ENCODE results near the gene CFAP107.

CFAP107 gene

DNA sequence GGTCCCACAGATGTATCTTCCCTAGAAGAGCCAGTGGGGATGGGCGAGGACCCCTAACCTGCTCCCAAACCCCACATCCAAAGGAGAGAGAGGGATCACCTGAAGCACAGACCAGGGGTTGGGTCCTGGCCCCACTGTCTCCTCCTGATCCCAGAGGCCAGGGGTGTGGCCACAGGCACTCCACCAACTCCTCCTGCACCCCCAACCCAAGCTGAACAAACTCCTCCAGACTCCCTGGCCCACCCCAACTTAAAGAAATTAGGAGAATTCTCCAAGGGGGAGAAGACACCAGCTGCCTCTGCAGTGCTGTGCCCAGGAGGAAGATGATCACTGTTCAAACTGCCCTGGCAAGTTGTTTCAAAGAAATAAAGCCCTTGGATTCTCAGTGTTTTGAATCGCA lies 23.0 kb downstream of the CFAP107 start:
- TF ChIP-seq CTCF (IDR thresholded peaks at IDR 0.05; ENCODE audit: low read length, missing control alignments): no peak
- DNase-seq (ENCODE audit: low read depth): no peak
- no peak overlapping the region for H3K4me3 ChIP-seq (replicated peaks; ENCODE audit: low read depth, low read length)

GRCh38 chr1:12769976-12770505 lies 24.0 kb downstream of the CFAP107 start:
- H3K4me3 ChIP-seq (replicated peaks; ENCODE audit: low read depth, low read length): no peak overlapping the region
- TF ChIP-seq CTCF (IDR thresholded peaks at IDR 0.05; ENCODE audit: low read length, missing control alignments): no peak
- DNase-seq (ENCODE audit: low read depth): no peak

DNA sequence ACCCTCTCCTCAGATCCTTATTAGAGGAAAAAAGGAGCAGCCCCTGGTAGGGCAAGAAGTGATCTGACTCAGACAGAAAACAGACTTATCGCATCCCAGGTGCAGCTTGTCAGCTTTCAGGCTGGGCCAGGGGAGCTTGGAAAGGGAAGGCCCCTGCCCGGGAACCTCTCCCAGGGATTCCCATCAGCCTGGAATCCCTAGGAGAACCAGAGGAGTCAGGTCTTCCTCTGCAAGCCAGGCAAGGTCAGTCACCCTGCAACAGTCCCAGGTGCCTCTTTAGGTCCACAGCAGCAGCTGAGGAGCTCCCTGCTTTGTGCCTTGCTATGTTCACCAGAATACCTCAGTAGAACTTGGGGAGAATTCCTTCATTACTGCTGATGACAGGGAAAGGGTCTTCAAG lies 24.6 kb downstream of the CFAP107 start:
- TF ChIP-seq CTCF (IDR thresholded peaks at IDR 0.05; ENCODE audit: low read length, missing control alignments): no peak
- no peak for DNase-seq (ENCODE audit: low read depth)
- H3K4me3 ChIP-seq (replicated peaks; ENCODE audit: low read depth, low read length): no peak overlapping the region

GRCh38 chr1:12771186-12771585 lies 25.2 kb downstream of the CFAP107 start:
- TF ChIP-seq CTCF (IDR thresholded peaks at IDR 0.05; ENCODE audit: low read length, missing control alignments): no peak
- no peak for DNase-seq (ENCODE audit: low read depth)
- H3K4me3 ChIP-seq (replicated peaks; ENCODE audit: low read depth, low read length): no peak overlapping the region

GRCh38 chr1:12772520-12772919 lies 26.5 kb downstream of the CFAP107 start:
- TF ChIP-seq CTCF (IDR thresholded peaks at IDR 0.05; ENCODE audit: low read length, missing control alignments): no peak
- no peak overlapping the region for H3K4me3 ChIP-seq (replicated peaks; ENCODE audit: low read depth, low read length)
- DNase-seq (ENCODE audit: low read depth): no peak

DNA sequence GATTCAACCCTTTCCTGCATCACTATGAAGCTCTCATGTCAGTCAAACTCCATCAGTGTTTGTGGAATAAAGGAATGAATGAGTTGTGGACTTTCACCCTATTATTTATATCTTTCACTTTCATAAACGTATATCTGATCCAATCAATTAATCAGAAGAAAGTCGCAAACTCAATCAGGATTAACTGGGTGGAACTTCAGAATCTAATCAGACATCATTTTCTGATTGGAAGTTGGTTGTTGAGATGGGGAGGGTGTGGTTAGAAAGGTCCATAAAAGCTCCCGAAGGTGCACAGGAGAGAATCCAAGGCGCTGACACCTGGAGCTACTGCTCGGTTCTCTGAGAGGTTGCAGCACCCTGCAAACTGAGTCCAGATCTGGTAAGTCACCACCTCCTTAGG lies 27.4 kb downstream of the CFAP107 start, which contains the start of gene PRAMEF12:
TSS of gene PRAMEF12 (plus strand) at position 301 of the 400 bp plus-strand sequence. CDS start 1,130 bp downstream, outside the sequence.
- TF ChIP-seq CTCF (IDR thresholded peaks at IDR 0.05; ENCODE audit: low read length, missing control alignments): no peak
- no peak for DNase-seq (ENCODE audit: low read depth)
- H3K4me3 ChIP-seq (replicated peaks; ENCODE audit: low read depth, low read length): no peak within 1 kb of the TSS

DNA sequence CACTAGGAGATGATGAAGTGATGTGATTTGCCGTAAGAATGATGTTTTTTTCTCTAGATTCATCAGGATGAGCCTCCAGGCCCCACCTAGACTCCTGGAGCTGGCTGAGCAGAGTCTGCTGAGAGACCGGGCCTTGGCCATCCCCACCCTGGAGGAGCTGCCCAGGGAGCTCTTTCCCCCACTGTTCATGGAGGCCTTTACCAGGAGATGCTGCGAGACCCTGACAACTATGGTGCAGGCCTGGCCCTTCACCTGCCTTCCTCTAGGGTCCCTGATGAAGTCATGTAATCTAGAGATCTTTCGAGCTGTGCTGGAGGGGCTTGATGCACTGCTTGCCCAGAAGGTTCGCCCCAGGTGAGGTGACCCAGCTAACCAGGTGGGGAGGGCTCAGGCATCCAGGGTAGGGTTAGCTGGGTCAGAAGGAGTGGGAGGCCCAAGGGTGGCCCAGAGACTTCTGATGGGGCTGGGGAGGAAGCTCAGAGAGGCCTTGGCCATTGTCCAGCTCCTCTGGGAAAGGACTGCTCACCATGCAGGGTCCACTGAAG lies 28.9 kb downstream of the CFAP107 start:
- H3K4me3 ChIP-seq (replicated peaks; ENCODE audit: low read depth, low read length): no peak overlapping the region
- no peak for TF ChIP-seq CTCF (IDR thresholded peaks at IDR 0.05; ENCODE audit: low read length, missing control alignments)
- no peak for DNase-seq (ENCODE audit: low read depth)
